HFF-Myc (cell line): ENCODE data around the gene GP1BB.

ENCODE experiments used
- DNase-seq: peaks from one replicate; pipeline ENCODE4 v3.0.0-alpha.2; 2011; ENCODE audit warnings: low read depth; ENCODE audit errors: extremely low read depth
- H3K4me3 ChIP-seq: replicated peaks from 2 replicates; pipeline ENCODE4 v1.5.1; 2011; ENCODE audit warnings: low read depth, mild to moderate bottlenecking, control low read depth, low read length
- CTCF ChIP-seq: IDR thresholded peaks from 2 replicates; pipeline ENCODE4 v1.5.1; 2012; ENCODE audit warnings: mild to moderate bottlenecking, low read depth, low read length, control low read depth; ENCODE audit errors: missing control alignments

The GP1BB gene

GRCh38 chr22:19741053-19741452 lies 17.7 kb downstream of the GP1BB start:
- TF ChIP-seq CTCF, result no peak
- DNase-seq, result no peak
- no peak overlapping the region for H3K4me3 ChIP-seq

- no peak overlapping the region for H3K4me3 ChIP-seq
- no peak for DNase-seq
- TF ChIP-seq CTCF, result no peak
Measured at GRCh38 chr22:19742160-19743066, 19.1 kb downstream of the GP1BB start.

- no peak for DNase-seq
- no peak for TF ChIP-seq CTCF
- no peak overlapping the region for H3K4me3 ChIP-seq
Measured at GRCh38 chr22:19743081-19743480, 19.7 kb downstream of the GP1BB start.

- no peak overlapping the region for H3K4me3 ChIP-seq
- no peak for DNase-seq
- TF ChIP-seq CTCF, result no peak
Measured at GRCh38 chr22:19743651-19744050, 20.3 kb downstream of the GP1BB start.

GRCh38 chr22:19744350-19745006 lies 21.1 kb downstream of the GP1BB start:
- no peak for DNase-seq
- no peak for TF ChIP-seq CTCF
- no peak overlapping the region for H3K4me3 ChIP-seq

- TF ChIP-seq CTCF, result no peak
- no peak for DNase-seq
Measured at GRCh38 chr22:19745155-19746101, 22.1 kb downstream of the GP1BB start.

More at GRCh38 chr22:19745155-19746101, 22.1 kb downstream of the GP1BB start:
- no peak overlapping the region for H3K4me3 ChIP-seq
